ENCODE results near the gene EPS8L2. TPM values are rescaled to one million over a fixed set of nuclear protein-coding genes. Genes with fewer than 3 reads are reported as not detected.
"Not testable (repeated sequence)": the region's sequence is repeated elsewhere in the genome, so short reads cannot be mapped to it uniquely, and the experiment has no call there.

EPS8L2 gene
- total and polyA plus RNA-seq, 4 experiments from 2014 or later: 15.4 to 19.5 (median 17.6) TPM

- H3K36me3 Mint-ChIP-seq: peaks cover 33 to 42% of the 10 kb centered on the region in 2 donors
- Histone ChIP-seq H3K27me3 (ENCODE audit: insufficient read depth, low read length) (no peaks in the 10 kb centered on the region), H3K4me3 (ENCODE audit: low read length in 2 of 2) (no peak overlapping the region), H3K4me1 (ENCODE audit: insufficient read depth, low read length) (peaks cover 34% of the 10 kb centered on the region), H3K36me3 (ENCODE audit: insufficient read depth, low read length) (peaks cover 39% of the 10 kb centered on the region), H3K27ac (ENCODE audit: low read depth, low read length) (no peak overlapping the region), H3K9me3 (ENCODE audit: control insufficient read depth in 1 of 2, low read length in 2 of 2) (no peaks in the 10 kb centered on the region)
- H3K4me3 Mint-ChIP-seq: no peak overlapping the region
- peaks cover 18 to 34% (median 30%) of the 10 kb centered on the region in 4 donors for H3K4me1 Mint-ChIP-seq
- ChIA-PET POLR2A (ENCODE audit: partially characterized antibody) (no interaction called here), CTCF (ENCODE audit: partially characterized antibody) (no interaction called here)
- DNase-seq: peak in 1 of 5 donors; percentile 5
- intact Hi-C loops (cut with micrococcal nuclease): no loop called here
- peaks cover 0 to 2% (median 0%) of the 10 kb centered on the region in 8 donors for H3K9me3 Mint-ChIP-seq
- no peaks in the 10 kb centered on the region for H3K27me3 Mint-ChIP-seq
- H3K27ac Mint-ChIP-seq: no peak overlapping the region
Observed at GRCh38 chr11:688681-689080, 17.4 kb upstream of the EPS8L2 start.

GRCh38 chr11:689625-690024 lies 16.4 kb upstream of the EPS8L2 start:
- Mint-ChIP-seq H3K27ac (peak overlapping the region in 5 of 7 donors; percentile 15 to 83 (median 31)), H3K4me1 (peaks cover 20 to 38% (median 32%) of the 10 kb centered on the region in 4 donors), H3K4me3 (no peak overlapping the region), H3K9me3 (no peaks in the 10 kb centered on the region), H3K27me3 (no peaks in the 10 kb centered on the region), H3K36me3 (peaks cover 23 to 34% of the 10 kb centered on the region in 2 donors)
- H3K9me3 ChIP-seq (ENCODE audit: control insufficient read depth in 1 of 2, low read length in 2 of 2): no peaks in the 10 kb centered on the region
- peaks cover 41% of the 10 kb centered on the region for H3K4me1 ChIP-seq (ENCODE audit: insufficient read depth, low read length)
- no peak overlapping the region for H3K4me3 ChIP-seq (ENCODE audit: low read length in 2 of 2)
- no peaks in the 10 kb centered on the region for H3K27me3 ChIP-seq (ENCODE audit: insufficient read depth, low read length)
- ChIA-PET CTCF (ENCODE audit: partially characterized antibody) (interaction anchor here (1.0 kb wide), 1 partner anchor 37 kb away, joined by 6 read pairs; no protein-coding TSS in a partner anchor), POLR2A (ENCODE audit: partially characterized antibody) (no interaction called here)
- peaks cover 32% of the 10 kb centered on the region for H3K36me3 ChIP-seq (ENCODE audit: insufficient read depth, low read length)
- intact Hi-C loops (cut with micrococcal nuclease): no loop called here
- no peak overlapping the region for H3K27ac ChIP-seq (ENCODE audit: low read depth, low read length)
- peak in 1 of 5 donors; percentile 2 for DNase-seq

GRCh38 chr11:690244-690643 lies 15.8 kb upstream of the EPS8L2 start:
- H3K4me3 ChIP-seq (ENCODE audit: low read length in 2 of 2); H3K27me3 Mint-ChIP-seq; DNase-seq; POLR2A ChIA-PET (ENCODE audit: partially characterized antibody); H3K9me3 Mint-ChIP-seq; H3K4me3 Mint-ChIP-seq; intact Hi-C loops (cut with micrococcal nuclease); H3K27ac ChIP-seq (ENCODE audit: low read depth, low read length); H3K27me3 ChIP-seq (ENCODE audit: insufficient read depth, low read length); H3K9me3 ChIP-seq (ENCODE audit: control insufficient read depth in 1 of 2, low read length in 2 of 2); CTCF ChIA-PET (ENCODE audit: partially characterized antibody): not testable (repeated sequence)
- Mint-ChIP-seq H3K27ac (peak overlapping the region in 5 of 7 donors; percentile 27 to 100 (median 85)), H3K4me1 (peaks cover 20 to 38% (median 32%) of the 10 kb centered on the region in 4 donors), H3K36me3 (peaks cover 22 to 32% of the 10 kb centered on the region in 2 donors)
- Histone ChIP-seq H3K4me1 (ENCODE audit: insufficient read depth, low read length) (peaks cover 41% of the 10 kb centered on the region), H3K36me3 (ENCODE audit: insufficient read depth, low read length) (peaks cover 31% of the 10 kb centered on the region)

GRCh38 chr11:690738-691633 lies 15.0 kb upstream of the EPS8L2 start:
- H3K27ac Mint-ChIP-seq: peak overlapping the region in 6 of 7 donors; percentile 65 to 100 (median 84)
- ChIA-PET POLR2A (ENCODE audit: partially characterized antibody) (no interaction called here), CTCF (ENCODE audit: partially characterized antibody) (interaction anchor here (2.0 kb wide), 1 partner anchor 35 kb away, joined by 5 read pairs; no protein-coding TSS in a partner anchor)
- H3K27me3 Mint-ChIP-seq: no peaks in the 10 kb centered on the region
- Histone ChIP-seq H3K36me3 (ENCODE audit: insufficient read depth, low read length) (peaks cover 31% of the 10 kb centered on the region), H3K27me3 (ENCODE audit: insufficient read depth, low read length) (no peaks in the 10 kb centered on the region), H3K27ac (ENCODE audit: low read depth, low read length) (no peak overlapping the region), H3K4me3 (ENCODE audit: low read length in 2 of 2) (no peak overlapping the region), H3K4me1 (ENCODE audit: insufficient read depth, low read length) (peaks cover 41% of the 10 kb centered on the region), H3K9me3 (ENCODE audit: control insufficient read depth in 1 of 2, low read length in 2 of 2) (no peaks in the 10 kb centered on the region)
- peaks cover 22 to 32% of the 10 kb centered on the region in 2 donors for H3K36me3 Mint-ChIP-seq
- intact Hi-C loops (cut with micrococcal nuclease): no loop called here
- H3K4me1 Mint-ChIP-seq: peaks cover 20 to 38% (median 33%) of the 10 kb centered on the region in 4 donors
- peak overlapping the region in 4 of 8 donors; percentile 17 to 64 (median 54) for H3K4me3 Mint-ChIP-seq
- DNase-seq: peak in 3 of 5 donors; percentile 14 to 34 (median 27)
- H3K9me3 Mint-ChIP-seq: no peaks in the 10 kb centered on the region

GRCh38 chr11:691710-692590 lies 14.1 kb upstream of the EPS8L2 start:
- Mint-ChIP-seq H3K4me1 (peaks cover 24 to 45% (median 37%) of the 10 kb centered on the region in 4 donors), H3K9me3 (no peaks in the 10 kb centered on the region), H3K27ac (peak overlapping the region; percentile 14 to 100 (median 98)), H3K4me3 (peak overlapping the region in 7 of 8 donors; percentile 10 to 68 (median 45)), H3K27me3 (no peaks in the 10 kb centered on the region), H3K36me3 (peaks cover 14 to 27% of the 10 kb centered on the region in 2 donors)
- peaks cover 49% of the 10 kb centered on the region for H3K4me1 ChIP-seq (ENCODE audit: insufficient read depth, low read length)
- intact Hi-C loops (cut with micrococcal nuclease): no loop called here
- CTCF ChIA-PET (ENCODE audit: partially characterized antibody): interaction anchor here (2.0 kb wide), 1 partner anchor 34 kb away, joined by 5 read pairs; no protein-coding TSS in a partner anchor
- peaks cover 24% of the 10 kb centered on the region for H3K36me3 ChIP-seq (ENCODE audit: insufficient read depth, low read length)
- H3K27me3 ChIP-seq (ENCODE audit: insufficient read depth, low read length): no peaks in the 10 kb centered on the region
- no peaks in the 10 kb centered on the region for H3K9me3 ChIP-seq (ENCODE audit: control insufficient read depth in 1 of 2, low read length in 2 of 2)
- peak in 1 of 5 donors; percentile 21 for DNase-seq
- POLR2A ChIA-PET (ENCODE audit: partially characterized antibody): no interaction called here
- H3K27ac ChIP-seq (ENCODE audit: low read depth, low read length): no peak overlapping the region
- H3K4me3 ChIP-seq (ENCODE audit: low read length in 2 of 2): no peak overlapping the region

GRCh38 chr11:692824-693414 lies 13.1 kb upstream of the EPS8L2 start:
- Histone ChIP-seq H3K27ac (ENCODE audit: low read depth, low read length) (peak overlapping the region; percentile 33), H3K9me3 (ENCODE audit: control insufficient read depth in 1 of 2, low read length in 2 of 2) (no peaks in the 10 kb centered on the region), H3K4me1 (ENCODE audit: insufficient read depth, low read length) (peaks cover 59% of the 10 kb centered on the region), H3K27me3 (ENCODE audit: insufficient read depth, low read length) (no peaks in the 10 kb centered on the region), H3K4me3 (ENCODE audit: low read length in 2 of 2) (no peak overlapping the region), H3K36me3 (ENCODE audit: insufficient read depth, low read length) (peaks cover 15% of the 10 kb centered on the region)
- no peaks in the 10 kb centered on the region for H3K9me3 Mint-ChIP-seq
- CTCF ChIA-PET (ENCODE audit: partially characterized antibody): interaction anchor here (0.8 to 2.0 kb wide), 2 partner anchors 33 to 138 kb away, joined by 3 to 5 read pairs; no protein-coding TSS in a partner anchor
- no peaks in the 10 kb centered on the region for H3K27me3 Mint-ChIP-seq
- peaks cover 32 to 54% (median 45%) of the 10 kb centered on the region in 4 donors for H3K4me1 Mint-ChIP-seq
- H3K27ac Mint-ChIP-seq: peak overlapping the region; percentile 94 to 100 (median 98)
- POLR2A ChIA-PET (ENCODE audit: partially characterized antibody): interaction anchor here (6.6 kb wide), 1 partner anchor 31 kb away, joined by 109 read pairs; no protein-coding TSS in a partner anchor
- peaks cover 4 to 18% of the 10 kb centered on the region in 2 donors for H3K36me3 Mint-ChIP-seq
- intact Hi-C loops (cut with micrococcal nuclease): no loop called here
- H3K4me3 Mint-ChIP-seq: peak overlapping the region; percentile 77 to 93 (median 84)
- peak; percentile 60 to 85 (median 80) for DNase-seq

All from CD4-positive, alpha-beta memory T cell (primary cell).